Measurements from ENCODE around the gene KCNQ5.

Gene KCNQ5

DNA sequence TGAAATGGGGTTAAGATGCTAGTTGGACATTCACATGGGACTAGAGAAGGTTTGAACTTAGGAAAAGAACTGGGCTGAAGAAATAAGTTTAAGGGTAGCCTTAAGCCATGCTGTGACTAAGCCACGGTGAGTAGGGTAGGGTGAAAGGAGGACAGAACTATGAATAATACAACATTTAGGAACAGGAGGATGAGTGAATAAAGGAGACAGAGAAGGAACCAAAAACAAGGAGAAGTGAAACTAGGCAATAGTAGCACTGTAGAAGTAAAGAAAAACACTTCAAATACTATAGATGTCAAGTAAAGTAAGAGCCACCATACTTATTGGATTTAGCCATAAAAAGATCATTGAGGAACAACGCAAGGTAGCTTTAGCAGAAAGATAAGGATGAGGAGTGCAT lies 111.2 kb downstream of the KCNQ5 start:
- Histone ChIP-seq H3K9me3 (ENCODE audit: low read length) (peaks cover 4% of the 10 kb centered on the region; the same call in 1 of the 2 replicates), H2AFZ (ENCODE audit: low read length) (no peak overlapping the region), H3K27me3 (ENCODE audit: insufficient read depth, low read length) (no peaks in the 10 kb centered on the region), H3K27ac (ENCODE audit: low read depth, low read length, poor library complexity, severe bottlenecking) (peak overlapping the region; percentile 52), H3K4me1 (ENCODE audit: insufficient read depth, low read length, severe bottlenecking) (peaks cover 17% of the 10 kb centered on the region), H3K4me3 (ENCODE audit: low read depth, low read length, poor library complexity, severe bottlenecking) (no peak overlapping the region), H4K20me1 (ENCODE audit: insufficient read depth, low read length) (no peaks in the 10 kb centered on the region), H3K9me2 (ENCODE audit: low read depth, low read length) (no peaks in the 10 kb centered on the region), H3F3A (ENCODE audit: insufficient read depth, low read length) (no peaks in the 10 kb centered on the region), H3K36me3 (ENCODE audit: insufficient read depth, low read length) (peaks cover 15% of the 10 kb centered on the region), H3K79me2 (ENCODE audit: insufficient read depth, low read length) (peaks cover 14% of the 10 kb centered on the region), H3K9ac (ENCODE audit: low read length) (no peak overlapping the region), H3K4me2 (ENCODE audit: low read length) (no peak overlapping the region)
- TF ChIP-seq EZH2 (IDR thresholded peaks at IDR 0.05; ENCODE audit: borderline replicate concordance, low read length) = no peak
- TF ChIP-seq CTCF (IDR thresholded peaks at IDR 0.05; ENCODE audit: low read length) = no peak

DNA sequence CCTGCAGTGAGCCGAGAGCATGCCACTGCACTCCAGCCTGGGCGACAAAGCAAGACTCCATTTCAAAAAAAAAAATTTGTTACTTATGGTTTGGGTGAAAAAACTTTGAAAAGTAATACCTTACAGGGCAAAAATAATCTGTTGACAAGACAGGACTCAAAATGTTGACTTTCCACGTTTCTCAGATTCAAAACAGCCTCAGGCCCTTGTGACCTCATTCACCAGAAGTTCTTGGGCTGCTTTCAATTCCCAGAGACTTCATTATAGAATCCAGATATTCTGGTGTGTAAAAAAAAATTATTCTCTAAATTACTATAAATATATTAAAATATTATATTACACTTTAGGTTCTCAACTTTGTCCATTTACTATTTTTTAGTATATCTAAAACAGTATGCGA lies 116.2 kb downstream of the KCNQ5 start:
- Histone ChIP-seq H3K79me2 (ENCODE audit: insufficient read depth, low read length) (peaks cover 8% of the 10 kb centered on the region; the same call in 1 of the 2 replicates), H3K36me3 (ENCODE audit: insufficient read depth, low read length) (peaks cover 5% of the 10 kb centered on the region; the same call in 1 of the 2 replicates), H3K4me3 (ENCODE audit: low read depth, low read length, poor library complexity, severe bottlenecking) (no peak overlapping the region), H3K9ac (ENCODE audit: low read length) (no peak overlapping the region), H3K9me2 (ENCODE audit: low read depth, low read length) (no peaks in the 10 kb centered on the region), H3F3A (ENCODE audit: insufficient read depth, low read length) (no peaks in the 10 kb centered on the region; the same call in 1 of the 2 replicates), H2AFZ (ENCODE audit: low read length) (no peak overlapping the region), H3K9me3 (ENCODE audit: low read length) (no peaks in the 10 kb centered on the region), H3K27ac (ENCODE audit: low read depth, low read length, poor library complexity, severe bottlenecking) (no peak overlapping the region), H3K4me1 (ENCODE audit: insufficient read depth, low read length, severe bottlenecking) (peaks cover 29% of the 10 kb centered on the region), H3K27me3 (ENCODE audit: insufficient read depth, low read length) (no peaks in the 10 kb centered on the region), H4K20me1 (ENCODE audit: insufficient read depth, low read length) (no peaks in the 10 kb centered on the region), H3K4me2 (ENCODE audit: low read length) (no peak overlapping the region)
- TF ChIP-seq EZH2 (IDR thresholded peaks at IDR 0.05; ENCODE audit: borderline replicate concordance, low read length) (no peak), CTCF (IDR thresholded peaks at IDR 0.05; ENCODE audit: low read length) (no peak)

DNA sequence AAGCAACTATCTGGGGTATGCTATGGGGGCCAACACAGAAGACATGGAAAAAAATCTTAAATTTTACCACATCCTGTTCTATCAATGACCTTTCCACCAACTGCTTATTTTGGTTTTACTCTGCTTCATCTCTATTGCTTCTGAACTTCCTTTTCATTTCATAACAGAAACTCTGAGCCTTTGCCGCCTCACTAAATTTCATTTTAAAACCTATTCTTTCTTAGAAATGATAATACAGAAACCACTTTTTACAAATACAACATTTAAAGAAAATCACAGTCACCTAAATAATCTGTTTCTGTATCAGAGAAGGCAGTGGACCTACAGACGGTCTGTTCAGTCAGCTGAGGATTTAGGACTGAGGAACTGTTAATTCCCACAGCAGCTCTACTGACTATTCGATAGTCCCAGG lies 117.5 kb downstream of the KCNQ5 start:
- no peaks in the 10 kb centered on the region for H4K20me1 ChIP-seq (ENCODE audit: insufficient read depth, low read length)
- H3K9me2 ChIP-seq (ENCODE audit: low read depth, low read length) = no peaks in the 10 kb centered on the region
- no peak overlapping the region for H3K9ac ChIP-seq (ENCODE audit: low read length)
- peaks cover 24% of the 10 kb centered on the region for H3K4me1 ChIP-seq (ENCODE audit: insufficient read depth, low read length, severe bottlenecking)
- no peak overlapping the region for H2AFZ ChIP-seq (ENCODE audit: low read length)
- peaks cover 5% of the 10 kb centered on the region; the same call in 1 of the 2 replicates for H3K36me3 ChIP-seq (ENCODE audit: insufficient read depth, low read length)
- H3K4me3 ChIP-seq (ENCODE audit: low read depth, low read length, poor library complexity, severe bottlenecking) = no peak overlapping the region
- H3K79me2 ChIP-seq (ENCODE audit: insufficient read depth, low read length) = peaks cover 8% of the 10 kb centered on the region; the same call in 1 of the 2 replicates
- H3K9me3 ChIP-seq (ENCODE audit: low read length) = no peaks in the 10 kb centered on the region
- H3K27ac ChIP-seq (ENCODE audit: low read depth, low read length, poor library complexity, severe bottlenecking) = peak overlapping the region; percentile 2
- no peaks in the 10 kb centered on the region; the same call in 1 of the 2 replicates for H3F3A ChIP-seq (ENCODE audit: insufficient read depth, low read length)
- H3K4me2 ChIP-seq (ENCODE audit: low read length) = peak overlapping the region; percentile 6
- no peak for TF ChIP-seq EZH2 (IDR thresholded peaks at IDR 0.05; ENCODE audit: borderline replicate concordance, low read length)
- no peak for TF ChIP-seq CTCF (IDR thresholded peaks at IDR 0.05; ENCODE audit: low read length)
- H3K27me3 ChIP-seq (ENCODE audit: insufficient read depth, low read length) = no peaks in the 10 kb centered on the region
